ENCODE results near the gene MAML1. TPM values are rescaled to one million over a fixed set of nuclear protein-coding genes. Genes with fewer than 3 reads are reported as not detected.

MAML1 gene
- total RNA-seq, 1 donor from 2014 or later: 36.6 TPM

- no peak for DNase-seq (ENCODE audit: low spot score)
Observed at GRCh38 chr5:179804555-179804947, 71.9 kb downstream of the MAML1 start.

- DNase-seq (ENCODE audit: low spot score): peak; percentile 32
Observed at GRCh38 chr5:179805070-179805528, 72.5 kb downstream of the MAML1 start.

GRCh38 chr5:179805529-179806249, 73.1 kb downstream of the MAML1 start:
- peak; percentile 33 for DNase-seq (ENCODE audit: low spot score)

- DNase-seq (ENCODE audit: low spot score): peak; percentile 78
Observed at GRCh38 chr5:179806250-179807048, 73.8 kb downstream of the MAML1 start, which contains the start of gene MGAT4B. Gene MGAT4B, minus strand, starts transcription at chr5:179806866. Its CDS starts 283 bp downstream, at chr5:179806583.

- no peak for DNase-seq (ENCODE audit: low spot score)
Observed at GRCh38 chr5:179812135-179812825, 79.7 kb downstream of the MAML1 start.

- no peak for DNase-seq (ENCODE audit: low spot score)
Observed at GRCh38 chr5:179812997-179813607, 80.5 kb downstream of the MAML1 start.

GRCh38 chr5:179814090-179814489, 81.5 kb downstream of the MAML1 start:
- no peak for DNase-seq (ENCODE audit: low spot score)

- no peak for DNase-seq (ENCODE audit: low spot score)
Observed at GRCh38 chr5:179815491-179816249, 83.0 kb downstream of the MAML1 start.

GRCh38 chr5:179816401-179816795, 83.8 kb downstream of the MAML1 start:
- no peak for DNase-seq (ENCODE audit: low spot score)

GRCh38 chr5:179816796-179817469, 84.3 kb downstream of the MAML1 start:
- DNase-seq (ENCODE audit: low spot score): no peak

- no peak for DNase-seq (ENCODE audit: low spot score)
Observed at GRCh38 chr5:179817470-179817840, 84.8 kb downstream of the MAML1 start.

- DNase-seq (ENCODE audit: low spot score): no peak
Observed at GRCh38 chr5:179817890-179818745, 85.5 kb downstream of the MAML1 start.

- peak; percentile 96 for DNase-seq (ENCODE audit: low spot score)
Observed at GRCh38 chr5:179818746-179819295, 86.2 kb downstream of the MAML1 start.

GRCh38 chr5:179819296-179820126, 86.9 kb downstream of the MAML1 start:
- peak; percentile 74 for DNase-seq (ENCODE audit: low spot score)

- no peak for DNase-seq (ENCODE audit: low spot score)
Observed at GRCh38 chr5:179820127-179820482, 87.5 kb downstream of the MAML1 start.

- DNase-seq (ENCODE audit: low spot score): peak; percentile 85
Observed at GRCh38 chr5:179820483-179821297, 88.1 kb downstream of the MAML1 start, which contains the start of gene SQSTM1. Gene SQSTM1, plus strand, starts transcription at chr5:179820905. Its CDS starts 32 bp downstream, at chr5:179820937.

- peak; percentile 96 for DNase-seq (ENCODE audit: low spot score)
Observed at GRCh38 chr5:179821298-179822058, 88.9 kb downstream of the MAML1 start.

Data from mucosa of gallbladder (tissue), 1 donor.